Measurements from ENCODE around the gene TAF1A. TPM values are rescaled to one million over a fixed set of nuclear protein-coding genes. Genes with fewer than 3 reads are reported as not detected.

TAF1A gene
- total RNA-seq (2014; rRNA removed; shearing (Covaris generic); ENCODE audit: low replicate concordance) = 9.7 and 17.2 TPM in 2 replicates

- Histone ChIP-seq H3K4me3 (peak within 1 kb of the TSS; percentile 78), H3K36me3 (peaks cover 23% of the 10 kb centered on the region), H3K9me3 (no peaks in the 10 kb centered on the region), H3K27me3 (no peaks in the 10 kb centered on the region)
- DNase-seq = peak; percentile 92
Measured at GRCh38 chr1:222589462-222590302, at the start of gene TAF1A. TSS of gene TAF1A (minus strand) at chr1:222589933.

GRCh38 chr1:222634180-222635013 is 44.7 kb upstream of the TAF1A start:
- H3K9me3 ChIP-seq = no peaks in the 10 kb centered on the region
- no peaks in the 10 kb centered on the region for H3K27me3 ChIP-seq
- peaks cover 38% of the 10 kb centered on the region for H3K36me3 ChIP-seq
- DNase-seq = peak; percentile 21
- no peak overlapping the region for H3K4me3 ChIP-seq

GRCh38 chr1:222632749-222633148 is 43.0 kb upstream of the TAF1A start:
- H3K4me3 ChIP-seq = no peak overlapping the region
- no peaks in the 10 kb centered on the region for H3K27me3 ChIP-seq
- no peaks in the 10 kb centered on the region for H3K9me3 ChIP-seq
- peaks cover 46% of the 10 kb centered on the region for H3K36me3 ChIP-seq
- no peak for DNase-seq

GRCh38 chr1:222631611-222632208 is 42.0 kb upstream of the TAF1A start:
- H3K36me3 ChIP-seq = peaks cover 48% of the 10 kb centered on the region
- DNase-seq = no peak
- H3K4me3 ChIP-seq = no peak overlapping the region
- H3K27me3 ChIP-seq = no peaks in the 10 kb centered on the region
- no peaks in the 10 kb centered on the region for H3K9me3 ChIP-seq

- Histone ChIP-seq H3K36me3 (peaks cover 48% of the 10 kb centered on the region), H3K9me3 (no peaks in the 10 kb centered on the region), H3K27me3 (no peaks in the 10 kb centered on the region), H3K4me3 (no peak overlapping the region)
- no peak for DNase-seq
Measured at GRCh38 chr1:222629921-222630535, 40.3 kb upstream of the TAF1A start.

GRCh38 chr1:222627232-222627631 is 37.5 kb upstream of the TAF1A start:
- Histone ChIP-seq H3K9me3 (no peaks in the 10 kb centered on the region), H3K27me3 (no peaks in the 10 kb centered on the region), H3K36me3 (peaks cover 46% of the 10 kb centered on the region), H3K4me3 (no peak overlapping the region)
- DNase-seq = peak; percentile 75

GRCh38 chr1:222624214-222624613 is 34.5 kb upstream of the TAF1A start:
- Histone ChIP-seq H3K4me3 (no peak overlapping the region), H3K27me3 (no peaks in the 10 kb centered on the region), H3K36me3 (peaks cover 40% of the 10 kb centered on the region), H3K9me3 (no peaks in the 10 kb centered on the region)
- DNase-seq = no peak

- Histone ChIP-seq H3K4me3 (no peak overlapping the region), H3K27me3 (no peaks in the 10 kb centered on the region), H3K36me3 (peaks cover 34% of the 10 kb centered on the region), H3K9me3 (no peaks in the 10 kb centered on the region)
- no peak for DNase-seq
Measured at GRCh38 chr1:222623458-222623857, 33.7 kb upstream of the TAF1A start.

GRCh38 chr1:222622765-222623164 is 33.0 kb upstream of the TAF1A start:
- DNase-seq = no peak
- H3K4me3 ChIP-seq = no peak overlapping the region
- H3K36me3 ChIP-seq = peaks cover 27% of the 10 kb centered on the region

GRCh38 chr1:222620566-222620965 is 30.8 kb upstream of the TAF1A start:
- no peak for DNase-seq
- Histone ChIP-seq H3K27me3 (no peaks in the 10 kb centered on the region; the same call in 1 of the 2 replicates), H3K9me3 (no peaks in the 10 kb centered on the region), H3K36me3 (peaks cover 18% of the 10 kb centered on the region), H3K4me3 (no peak overlapping the region)

More at GRCh38 chr1:222622765-222623164, 33.0 kb upstream of the TAF1A start:
- no peaks in the 10 kb centered on the region for H3K27me3 ChIP-seq
- no peaks in the 10 kb centered on the region for H3K9me3 ChIP-seq

GRCh38 chr1:222618880-222619596 is 29.3 kb upstream of the TAF1A start:
- H3K36me3 ChIP-seq = peaks cover 10% of the 10 kb centered on the region; the same call in 1 of the 2 replicates
- peaks cover under 1% of the 10 kb centered on the region; the same call in 1 of the 2 replicates for H3K27me3 ChIP-seq
- DNase-seq = peak; percentile 55
- H3K4me3 ChIP-seq = peak overlapping the region; percentile 64
- no peaks in the 10 kb centered on the region for H3K9me3 ChIP-seq

GRCh38 chr1:222618001-222618879 is 28.5 kb upstream of the TAF1A start, which contains the start of gene MIA3:
TSS of gene MIA3 (plus strand) at chr1:222618097. CDS start at chr1:222618111, 14 bp downstream.
- Histone ChIP-seq H3K9me3 (no peaks in the 10 kb centered on the region), H3K27me3 (peaks cover 8% of the 10 kb centered on the region), H3K36me3 (peaks cover 7% of the 10 kb centered on the region; the same call in 1 of the 2 replicates), H3K4me3 (peak within 1 kb of the TSS; percentile 64)
- peak; percentile 80 for DNase-seq

- DNase-seq = peak; percentile 94
- H3K4me3 ChIP-seq = peak overlapping the region; percentile 48
Measured at GRCh38 chr1:222617367-222617951, 27.7 kb upstream of the TAF1A start.

GRCh38 chr1:222616525-222616924 is 26.8 kb upstream of the TAF1A start:
- H3K36me3 ChIP-seq = 0 out of 2 replicates have a peak, but pooled peaks cover 4% of the 10 kb centered on the region
- H3K9me3 ChIP-seq = no peaks in the 10 kb centered on the region
- H3K4me3 ChIP-seq = no peak overlapping the region
- peaks cover 14% of the 10 kb centered on the region for H3K27me3 ChIP-seq
- DNase-seq = peak; percentile 54

More at GRCh38 chr1:222617367-222617951, 27.7 kb upstream of the TAF1A start:
- peaks cover 13% of the 10 kb centered on the region for H3K27me3 ChIP-seq
- H3K9me3 ChIP-seq = no peaks in the 10 kb centered on the region
- 0 out of 2 replicates have a peak, but pooled peaks cover 4% of the 10 kb centered on the region for H3K36me3 ChIP-seq
